GM12875 (cell line): ENCODE data around the gene CHCHD5.
"Not testable (repeated sequence)": the region's sequence is repeated elsewhere in the genome, so short reads cannot be mapped to it uniquely, and the experiment has no call there.

Source experiments
- H3K4me3 ChIP-seq: one replicate; pipeline ENCODE4 v1.5.1; 2011; ENCODE audit warnings: low read depth, low read length, control low read depth
- CTCF ChIP-seq: IDR thresholded peaks from 2 replicates; pipeline ENCODE4 v1.5.1; 2011; ENCODE audit warnings: low read depth, mild to moderate bottlenecking, control low read depth, inconsistent platforms, low read length, moderate library complexity, borderline replicate concordance; ENCODE audit not compliant: insufficient read depth

The CHCHD5 gene

GRCh38 chr2:112584134-112584890 is at the start of gene CHCHD5:
CHCHD5 (plus strand) TSS chr2:112584609; CDS start chr2:112584648, 39 bp downstream.
- peak within 1 kb of the TSS; percentile 58 for H3K4me3 ChIP-seq
- no peak for TF ChIP-seq CTCF

- H3K4me3 ChIP-seq: no peak overlapping the region
- TF ChIP-seq CTCF: no peak
Observed at GRCh38 chr2:112534826-112535225, 49.6 kb upstream of the CHCHD5 start.

- H3K4me3 ChIP-seq: not testable (repeated sequence)
Observed at GRCh38 chr2:112536665-112537064, 47.7 kb upstream of the CHCHD5 start.

- TF ChIP-seq CTCF: no peak
- no peak overlapping the region for H3K4me3 ChIP-seq
Observed at GRCh38 chr2:112539306-112539705, 45.1 kb upstream of the CHCHD5 start.

GRCh38 chr2:112540906-112541305 is 43.5 kb upstream of the CHCHD5 start:
- TF ChIP-seq CTCF: no peak
- peak overlapping the region; percentile 81 for H3K4me3 ChIP-seq

GRCh38 chr2:112541315-112542122 is 42.9 kb upstream of the CHCHD5 start:
- H3K4me3 ChIP-seq: peak overlapping the region; percentile 81
- TF ChIP-seq CTCF: no peak

- no peak for TF ChIP-seq CTCF
- H3K4me3 ChIP-seq: peak within 1 kb of the TSS; percentile 81
Observed at GRCh38 chr2:112542123-112542983, 42.1 kb upstream of the CHCHD5 start, which contains the start of gene POLR1B. POLR1B (plus strand) TSS chr2:112542465; CDS start chr2:112542495, 30 bp downstream.
